ENCODE measurements around the gene C1orf21.

Gene C1orf21

GRCh38 chr1:184367427-184368038 lies 19.3 kb upstream of the C1orf21 start:
- TF ChIP-seq CTCF (IDR thresholded peaks at IDR 0.05; ENCODE audit: extremely low read depth, insufficient read depth, missing control alignments) = no peak
- in situ Hi-C loops (cut with MboI; ENCODE audit: low pct_unique_long_range_greater_than_20kb, low sequenced_read_pairs, unreplicated experiment) = no loop called here
- no peak for DNase-seq (ENCODE audit: low spot score)

- TF ChIP-seq CTCF (IDR thresholded peaks at IDR 0.05; ENCODE audit: extremely low read depth, insufficient read depth, missing control alignments) = no peak
- in situ Hi-C loops (cut with MboI; ENCODE audit: low pct_unique_long_range_greater_than_20kb, low sequenced_read_pairs, unreplicated experiment) = no loop called here
- DNase-seq (ENCODE audit: low spot score) = no peak
These were observed 18.5 kb upstream of the C1orf21 start for GRCh38 chr1:184368354-184368753.

- no peak for DNase-seq (ENCODE audit: low spot score)
- in situ Hi-C loops (cut with MboI; ENCODE audit: low pct_unique_long_range_greater_than_20kb, low sequenced_read_pairs, unreplicated experiment) = no loop called here
- no peak for TF ChIP-seq CTCF (IDR thresholded peaks at IDR 0.05; ENCODE audit: extremely low read depth, insufficient read depth, missing control alignments)
These were observed 16.0 kb upstream of the C1orf21 start for GRCh38 chr1:184370850-184371249.

- no peak for TF ChIP-seq CTCF (IDR thresholded peaks at IDR 0.05; ENCODE audit: extremely low read depth, insufficient read depth, missing control alignments)
- in situ Hi-C loops (cut with MboI; ENCODE audit: low pct_unique_long_range_greater_than_20kb, low sequenced_read_pairs, unreplicated experiment) = no loop called here
- no peak for DNase-seq (ENCODE audit: low spot score)
These were observed 13.7 kb upstream of the C1orf21 start for GRCh38 chr1:184373155-184373554.

- TF ChIP-seq CTCF (IDR thresholded peaks at IDR 0.05; ENCODE audit: extremely low read depth, insufficient read depth, missing control alignments) = no peak
- DNase-seq (ENCODE audit: low spot score) = no peak
- in situ Hi-C loops (cut with MboI; ENCODE audit: low pct_unique_long_range_greater_than_20kb, low sequenced_read_pairs, unreplicated experiment) = no loop called here
These were observed 10.5 kb upstream of the C1orf21 start for GRCh38 chr1:184376369-184376768.

- DNase-seq (ENCODE audit: low spot score) = no peak
- in situ Hi-C loops (cut with MboI; ENCODE audit: low pct_unique_long_range_greater_than_20kb, low sequenced_read_pairs, unreplicated experiment) = no loop called here
- no peak for TF ChIP-seq CTCF (IDR thresholded peaks at IDR 0.05; ENCODE audit: extremely low read depth, insufficient read depth, missing control alignments)
These were observed 7.6 kb upstream of the C1orf21 start for GRCh38 chr1:184379111-184379752.
